COR-L47 (cell line): ENCODE results near the gene ENPP7.
"Not testable (repeated sequence)": the region's sequence is repeated elsewhere in the genome, so short reads cannot be mapped to it uniquely, and the experiment has no call there.

Source experiments
- DNase-seq: peaks from one replicate; lab custom pipeline; 2025; lab: John Stamatoyannopoulos, UW

The ENPP7 gene

DNA sequence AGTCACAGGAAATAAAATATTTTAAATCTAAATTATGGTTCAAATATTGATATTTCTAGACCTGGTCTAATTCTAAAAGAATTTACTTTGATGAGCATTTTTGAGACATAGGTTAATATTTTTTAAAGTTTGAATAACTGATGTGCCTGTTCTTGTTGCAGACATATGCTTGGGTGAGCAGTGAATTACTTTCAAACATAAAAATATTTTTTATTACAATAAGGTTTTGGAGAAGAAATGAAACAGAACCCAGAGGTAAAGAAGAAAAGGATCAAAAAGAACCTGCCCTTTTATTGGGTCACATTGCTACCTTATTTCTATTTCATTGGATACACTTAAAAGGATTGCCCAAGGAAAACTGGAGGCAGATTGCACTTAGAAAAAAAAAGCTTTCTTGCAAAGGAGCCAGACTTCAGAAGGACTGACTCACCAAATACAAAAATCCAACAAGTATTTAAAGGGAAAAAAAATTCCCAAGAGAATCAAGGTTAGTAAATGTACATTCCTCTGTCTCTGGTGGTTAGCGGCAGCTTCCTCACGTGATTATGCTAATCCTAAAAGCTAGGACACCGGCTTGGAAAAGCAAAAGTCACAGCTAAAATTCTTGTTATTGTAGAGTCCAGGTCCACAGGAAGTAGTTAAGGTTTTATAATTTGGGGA, 18.5 kb downstream of the ENPP7 start:
- no peak for DNase-seq

DNA sequence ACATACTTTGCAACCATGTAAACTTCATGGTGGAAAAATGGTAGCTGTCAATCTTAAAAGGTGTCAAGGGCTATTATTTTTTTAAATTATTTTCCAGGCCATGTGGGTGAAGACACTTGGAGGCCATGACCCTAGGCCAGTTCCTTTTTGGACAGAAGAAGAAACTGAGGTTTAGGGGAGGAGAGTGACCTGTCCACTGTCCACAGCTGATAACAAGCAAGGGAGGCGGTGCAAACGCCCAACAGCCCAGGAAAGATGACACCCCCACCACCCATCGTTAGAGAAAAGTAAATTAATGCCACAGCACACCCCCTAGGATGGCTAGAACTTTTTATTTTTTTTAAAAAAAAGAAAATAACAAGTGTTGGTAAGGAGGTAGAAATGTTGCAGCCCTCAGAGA, 19.2 kb downstream of the ENPP7 start:
- no peak for DNase-seq

DNA sequence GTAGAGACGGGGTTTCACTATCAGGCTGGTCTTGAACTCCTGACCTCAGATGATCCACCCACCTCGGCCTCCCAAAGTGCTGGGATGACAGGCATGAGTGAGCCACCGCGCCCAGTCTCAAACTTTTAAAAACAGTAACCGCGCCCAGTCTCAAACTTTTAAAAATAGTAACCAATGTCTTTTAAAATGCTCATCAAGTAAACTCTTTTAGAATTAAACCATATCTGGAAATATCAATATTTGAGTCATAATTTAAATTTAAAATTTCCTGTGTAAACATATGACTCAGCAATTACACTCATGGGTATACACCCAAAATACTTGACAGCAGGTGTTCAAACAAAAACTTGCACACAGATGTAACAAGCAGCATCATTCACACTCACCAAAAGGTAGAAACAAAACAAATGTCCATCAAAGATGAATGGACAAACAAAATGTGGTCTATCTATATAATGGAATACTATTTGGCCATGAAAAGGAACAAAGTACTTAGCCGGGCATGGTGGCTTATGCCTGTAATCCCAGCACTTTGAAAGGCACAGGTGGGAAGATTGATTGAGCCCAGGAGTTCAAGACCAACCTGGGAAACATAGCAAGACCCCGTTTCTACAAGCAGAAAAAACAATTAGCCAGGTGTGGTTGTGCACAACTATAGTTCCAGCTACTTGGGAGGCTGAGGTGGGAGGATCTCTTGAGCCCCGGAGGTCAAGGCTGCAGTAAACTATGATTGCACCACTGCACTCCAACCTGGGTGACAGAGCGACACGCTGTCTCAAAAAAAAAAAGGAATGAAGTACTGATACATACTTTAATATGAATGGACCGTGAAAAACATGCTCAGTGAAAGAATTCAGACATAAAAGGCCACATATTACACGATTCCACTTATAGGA, 20.2 kb downstream of the ENPP7 start:
- no peak for DNase-seq

DNA sequence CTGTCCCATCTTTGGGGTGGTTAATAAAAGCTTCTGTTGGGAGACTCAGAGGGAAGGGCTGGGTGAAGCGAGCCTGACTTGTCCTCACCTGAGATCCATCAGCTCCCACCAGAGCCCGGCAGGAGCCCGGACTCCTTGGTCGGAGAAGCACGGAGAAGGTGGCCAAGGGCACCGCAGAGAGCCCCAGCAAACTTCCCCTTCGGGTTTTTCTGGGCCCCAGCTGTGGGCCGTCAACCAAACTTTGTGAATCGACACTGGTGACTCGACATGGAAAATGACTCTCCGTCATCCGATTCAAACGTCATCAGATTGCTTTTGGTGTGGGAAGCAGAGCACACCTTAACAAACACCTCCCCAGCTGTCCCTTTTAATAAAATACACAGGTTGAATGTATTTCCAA, 21.4 kb downstream of the ENPP7 start:
- no peak for DNase-seq

DNA sequence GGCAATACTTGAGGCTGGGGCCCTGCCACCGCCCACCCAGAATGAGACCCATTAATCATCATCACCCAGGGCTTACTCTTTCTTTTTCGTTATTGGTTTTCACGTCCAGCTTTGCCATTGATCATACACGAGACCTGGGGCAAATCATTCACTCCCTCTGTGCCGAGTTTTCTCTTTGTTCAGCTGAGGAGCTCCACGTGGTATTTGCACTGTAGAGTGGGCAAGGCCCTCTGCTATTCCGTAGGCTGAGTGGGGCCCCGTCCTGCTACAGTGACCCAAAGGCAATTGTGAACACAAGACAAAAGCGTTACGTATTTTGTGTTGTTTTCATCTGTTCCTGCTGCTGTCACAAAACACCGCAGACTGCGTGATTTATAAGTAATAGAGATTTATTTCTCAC, 23.6 kb downstream of the ENPP7 start:
- DNase-seq = no peak

DNA sequence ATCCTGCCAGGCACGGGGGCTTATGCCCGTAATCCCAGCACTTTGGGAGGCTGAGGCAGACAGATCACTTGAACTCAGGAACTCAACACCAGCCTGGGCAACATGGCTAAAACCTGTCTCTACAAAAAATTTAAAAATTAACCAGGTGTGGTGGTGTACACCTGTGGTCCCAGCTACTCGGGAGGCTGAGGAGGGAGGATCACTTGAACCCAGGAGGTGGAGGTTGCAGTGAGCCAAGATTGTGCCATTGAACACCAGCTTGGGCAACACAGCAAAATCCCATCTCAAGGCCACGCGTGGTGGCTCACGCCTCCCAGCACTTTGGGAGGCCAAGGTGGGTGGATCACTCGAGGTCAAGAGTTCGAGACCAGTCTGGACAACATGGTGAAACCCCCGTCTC, 24.2 kb downstream of the ENPP7 start:
- DNase-seq = not testable (repeated sequence)

DNA sequence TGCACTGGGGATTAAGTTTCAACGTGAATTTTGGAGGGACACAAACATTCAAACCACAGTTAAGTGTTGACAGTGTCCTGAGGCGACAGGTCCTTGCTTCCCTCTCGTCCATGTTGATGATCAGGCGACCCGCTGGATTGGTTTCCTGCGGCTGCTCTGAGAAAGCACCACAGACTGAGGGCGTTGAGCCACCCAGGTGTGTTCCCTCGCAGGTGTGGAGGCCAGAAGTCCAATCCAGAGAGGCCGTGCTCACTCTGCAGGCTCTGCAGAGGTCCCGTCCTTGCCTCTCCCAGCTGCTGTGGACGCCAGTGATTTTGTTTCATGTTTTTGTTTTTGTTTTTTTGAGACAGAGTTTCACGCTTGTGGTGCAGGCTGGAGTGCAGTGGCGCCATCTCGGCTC, 24.8 kb downstream of the ENPP7 start:
- no peak for DNase-seq

DNA sequence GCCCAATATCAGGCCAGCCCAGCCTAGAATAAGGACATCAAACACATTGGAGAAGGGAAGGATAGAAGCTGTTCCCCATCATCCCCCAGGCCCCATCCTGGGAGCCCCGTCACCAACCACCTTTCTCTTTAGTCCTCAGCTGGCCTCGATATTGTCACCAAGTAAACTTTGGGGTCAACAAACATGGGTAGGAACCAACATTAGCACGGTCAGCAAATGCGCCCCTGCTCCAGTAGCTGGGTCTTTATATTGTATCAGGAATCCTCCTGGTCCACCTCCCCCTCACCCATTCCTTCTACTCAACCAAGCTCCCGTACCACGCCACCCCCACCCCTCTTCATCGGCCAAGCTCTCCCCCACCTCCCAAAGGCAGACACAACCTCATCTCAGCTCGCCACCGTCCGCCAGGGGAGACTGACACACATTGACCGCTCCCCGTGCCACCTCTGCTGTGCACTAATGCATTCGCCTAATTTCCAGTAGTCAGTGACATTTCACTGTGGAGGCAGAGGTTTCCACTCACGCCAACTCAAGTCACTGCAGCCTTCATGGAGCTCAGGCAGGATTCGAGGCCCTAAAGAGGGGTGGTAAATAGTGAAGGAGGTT, 26.5 kb downstream of the ENPP7 start:
- no peak for DNase-seq

DNA sequence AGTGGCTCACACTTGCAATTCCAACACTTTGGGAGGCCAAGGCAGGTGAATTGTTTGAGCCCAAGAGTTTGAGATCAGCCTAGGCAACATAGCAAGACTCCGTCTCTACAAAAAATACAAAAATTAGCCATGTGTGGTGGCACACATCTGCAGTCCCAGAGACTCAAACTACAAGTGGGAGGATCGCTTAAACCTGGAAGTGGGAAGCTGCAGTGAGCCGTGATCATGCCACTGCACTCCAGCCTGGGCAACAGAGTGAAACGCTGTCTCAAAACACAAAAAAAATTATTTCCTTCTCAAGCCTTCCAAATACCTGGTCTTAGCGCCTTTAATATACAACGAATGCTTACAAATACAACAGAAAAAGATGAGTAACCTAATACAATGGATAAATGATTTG, 27.5 kb downstream of the ENPP7 start:
- no peak for DNase-seq

DNA sequence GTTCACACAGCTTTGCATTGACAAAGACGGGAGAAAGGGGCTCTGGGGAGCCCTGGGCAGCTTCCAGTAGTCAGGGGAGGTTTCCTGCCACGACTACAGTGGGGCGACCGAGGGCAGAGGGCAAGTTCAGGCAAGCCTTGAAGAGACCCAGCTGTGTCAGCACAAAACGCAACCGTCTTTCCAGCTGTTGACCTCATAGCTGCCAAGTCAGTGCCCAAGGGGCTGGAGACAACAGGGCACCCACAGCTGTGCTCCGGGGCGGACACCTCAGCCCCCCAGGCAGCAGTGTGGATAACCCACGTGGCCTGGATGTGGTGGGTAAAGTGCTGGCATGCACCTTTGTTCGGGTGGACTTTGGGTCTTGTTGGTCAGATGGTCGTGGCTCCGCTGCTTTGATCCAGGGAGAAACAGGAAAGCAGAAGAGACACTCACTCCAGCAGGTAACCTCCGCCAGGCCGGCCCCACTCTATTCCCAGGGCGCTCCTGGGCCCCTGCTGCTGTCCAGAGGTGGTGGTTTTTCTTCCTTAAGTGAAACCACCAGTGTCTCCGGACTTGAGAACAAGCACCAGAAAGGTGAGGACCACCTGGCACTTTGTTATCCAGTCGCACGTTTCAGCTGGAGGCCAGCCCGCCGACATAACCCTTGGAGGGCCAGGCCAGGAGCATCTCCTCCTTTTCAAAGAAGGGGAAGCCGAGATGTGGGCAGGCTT, 29.6 kb downstream of the ENPP7 start:
- no peak for DNase-seq

DNA sequence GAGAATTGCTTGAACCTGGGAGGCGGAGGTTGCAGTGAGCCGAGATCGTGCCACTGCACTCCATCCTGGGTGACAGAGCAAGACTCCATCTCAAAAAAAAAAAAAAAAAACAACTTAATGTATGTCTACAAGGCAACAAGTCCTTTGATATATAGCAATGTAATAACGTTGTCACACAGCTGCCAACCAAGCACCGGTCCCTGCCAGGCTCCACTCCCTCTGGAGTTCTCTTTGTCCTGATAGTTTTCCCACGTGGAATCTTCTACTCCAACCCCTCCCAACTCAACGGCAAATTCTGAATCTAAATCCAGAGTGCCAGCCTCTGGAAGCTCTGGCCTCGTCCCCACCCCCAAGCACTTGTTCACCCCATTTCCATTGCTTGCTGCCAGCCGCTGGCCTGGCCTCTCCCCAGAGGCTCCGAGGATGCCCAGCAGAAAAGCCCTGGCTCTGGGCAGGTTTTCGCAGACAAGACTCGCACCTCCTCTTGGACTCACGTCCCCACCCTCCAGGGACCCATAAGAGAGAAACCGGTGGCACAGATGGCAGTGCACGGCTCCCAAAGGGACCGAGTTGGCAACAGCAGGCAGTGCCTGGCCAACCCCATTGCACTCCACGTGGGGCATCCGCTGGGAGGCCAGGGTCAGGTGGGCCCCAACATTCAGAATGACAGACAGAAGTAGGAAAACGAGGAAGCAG, 31.3 kb downstream of the ENPP7 start:
- no peak for DNase-seq

DNA sequence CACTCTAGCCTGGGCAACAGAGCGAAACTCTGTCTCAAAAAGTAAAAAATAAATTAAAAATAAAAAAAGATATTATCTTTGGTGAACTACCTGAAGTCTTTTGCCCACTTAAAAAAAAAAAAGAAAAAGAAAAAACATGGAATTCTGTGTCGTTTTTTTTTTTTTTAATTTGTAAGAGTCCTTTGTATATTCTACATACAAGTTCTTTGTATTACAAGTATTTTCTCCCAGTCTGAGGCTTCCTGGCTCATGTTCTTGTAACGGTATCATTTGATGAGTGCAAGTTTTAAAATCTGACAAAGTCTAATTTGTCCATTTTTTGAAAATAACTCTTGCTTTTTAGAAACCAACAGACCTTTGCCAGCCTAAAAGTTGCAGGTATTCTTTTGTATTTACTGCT, 35.0 kb downstream of the ENPP7 start:
- no peak for DNase-seq

DNA sequence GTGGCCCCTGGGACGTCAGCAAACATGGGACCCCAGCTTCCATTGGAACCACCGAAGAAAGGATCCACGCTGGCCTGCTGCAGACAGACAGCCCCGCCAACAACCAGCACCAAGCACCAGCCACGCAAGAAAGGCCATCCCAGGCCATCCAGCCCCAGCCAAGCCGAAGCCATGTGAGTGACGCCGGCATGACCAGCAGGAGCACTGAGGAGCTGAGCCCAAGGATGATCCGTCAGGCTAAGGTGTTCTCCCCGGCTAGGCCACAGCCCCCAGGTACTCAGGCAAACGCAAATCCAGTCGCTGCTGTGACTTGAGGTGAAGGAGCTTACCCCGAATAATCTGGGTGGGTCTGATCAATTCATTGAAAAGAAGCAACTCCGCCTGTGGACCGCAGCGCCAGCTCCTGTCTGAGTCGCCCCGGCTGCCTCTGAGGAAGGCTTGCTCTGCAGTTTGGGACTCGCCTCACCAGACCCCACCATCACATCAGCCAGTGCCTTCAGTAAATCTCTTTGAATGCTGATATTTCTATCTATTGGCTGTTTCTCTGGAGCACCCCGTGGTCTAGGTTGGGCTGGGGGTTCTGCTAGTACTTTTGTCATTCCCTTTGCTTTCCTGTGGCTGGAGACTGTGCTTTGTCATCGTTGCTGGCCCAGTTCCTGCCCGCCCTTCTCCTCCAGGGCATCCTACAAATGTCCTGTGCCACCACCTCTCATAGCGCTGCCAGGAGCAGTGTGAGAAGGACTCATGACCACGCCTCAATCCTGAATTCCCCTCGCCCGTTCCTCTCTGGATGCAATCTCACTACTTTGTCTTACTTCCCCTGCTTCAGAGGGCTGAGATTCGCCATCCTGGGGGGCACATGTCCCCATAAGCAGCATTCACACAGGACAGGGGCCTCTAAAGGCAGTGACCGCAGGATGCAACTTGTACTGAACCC, 39.1 kb downstream of the ENPP7 start:
- no peak for DNase-seq

DNA sequence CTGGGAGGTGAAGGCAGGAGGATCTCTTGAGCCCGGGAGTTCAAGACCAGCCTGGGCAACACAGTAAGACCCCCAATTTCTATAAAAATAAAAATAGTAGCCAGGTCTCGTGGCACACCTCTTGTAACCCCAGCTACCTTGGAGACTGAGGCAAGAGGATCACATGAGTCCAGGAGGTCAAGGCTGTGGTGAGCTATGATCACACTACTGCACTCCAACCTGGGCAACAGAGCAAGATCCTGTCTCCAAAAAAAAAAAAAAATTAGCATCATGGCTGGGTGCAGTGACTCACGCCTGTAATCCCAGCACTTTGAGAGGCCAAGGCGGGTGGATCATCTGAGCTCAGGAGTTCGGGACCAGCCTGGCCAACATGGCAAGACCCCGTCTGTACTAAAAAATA, 40.5 kb downstream of the ENPP7 start:
- DNase-seq = no peak

DNA sequence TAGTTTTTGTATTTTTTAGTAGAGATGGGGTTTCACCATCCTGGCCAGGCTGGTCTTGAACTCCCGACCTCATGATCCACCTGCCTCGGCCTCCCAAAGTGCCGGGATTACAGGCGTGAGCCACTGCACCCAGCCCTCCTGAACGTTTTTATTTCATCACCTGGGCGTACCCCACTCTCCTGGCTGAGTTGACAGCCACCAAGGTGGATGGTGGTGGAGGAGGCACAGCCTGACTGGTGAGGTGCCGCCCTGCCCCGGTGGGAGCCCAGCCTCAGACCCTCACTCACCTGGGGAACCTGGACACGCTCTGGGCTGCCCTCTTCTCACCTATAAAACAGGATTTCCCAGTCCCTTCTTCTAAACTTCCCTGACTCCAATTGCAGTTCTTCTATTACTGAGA, 42.0 kb downstream of the ENPP7 start:
- DNase-seq = not testable (repeated sequence)

DNA sequence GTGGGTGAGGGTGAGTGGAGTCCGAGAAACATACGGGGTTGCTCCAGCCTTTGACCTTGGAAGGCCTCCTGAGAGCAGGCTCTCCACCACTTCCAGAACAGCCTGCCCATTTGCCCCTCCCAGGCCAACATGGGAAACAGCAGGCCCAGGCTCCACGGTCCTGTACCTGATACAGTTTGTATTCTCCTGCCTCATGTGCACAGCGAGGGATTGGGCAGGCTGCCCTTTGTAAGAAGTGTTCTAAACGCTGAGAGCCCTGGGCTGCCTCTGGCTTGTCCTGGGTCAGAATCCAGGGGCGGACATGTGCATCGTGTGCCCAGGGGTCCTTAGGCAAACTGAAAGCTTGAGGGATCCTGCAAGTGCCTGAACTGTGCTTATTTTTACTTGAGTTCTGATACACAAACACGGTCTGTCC, 43.8 kb downstream of the ENPP7 start:
- no peak for DNase-seq

DNA sequence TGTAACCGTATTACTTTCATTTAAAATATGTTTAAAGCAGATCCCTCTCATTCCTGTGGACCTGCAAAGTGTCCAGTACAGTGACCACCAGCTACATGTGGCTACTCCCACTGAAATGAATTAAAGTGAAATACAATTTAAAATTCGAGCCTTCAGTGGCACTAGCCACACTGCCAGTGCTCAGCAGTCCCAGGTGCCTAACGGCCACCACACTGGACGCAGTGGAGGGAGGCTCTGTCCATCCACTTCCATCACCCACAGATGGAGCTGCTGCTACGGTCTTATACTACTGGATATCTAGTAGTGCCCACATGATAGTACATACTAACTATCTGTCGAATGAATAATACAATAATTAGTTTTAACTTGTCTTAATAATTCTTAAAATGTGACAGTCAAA, 44.9 kb downstream of the ENPP7 start:
- no peak for DNase-seq

DNA sequence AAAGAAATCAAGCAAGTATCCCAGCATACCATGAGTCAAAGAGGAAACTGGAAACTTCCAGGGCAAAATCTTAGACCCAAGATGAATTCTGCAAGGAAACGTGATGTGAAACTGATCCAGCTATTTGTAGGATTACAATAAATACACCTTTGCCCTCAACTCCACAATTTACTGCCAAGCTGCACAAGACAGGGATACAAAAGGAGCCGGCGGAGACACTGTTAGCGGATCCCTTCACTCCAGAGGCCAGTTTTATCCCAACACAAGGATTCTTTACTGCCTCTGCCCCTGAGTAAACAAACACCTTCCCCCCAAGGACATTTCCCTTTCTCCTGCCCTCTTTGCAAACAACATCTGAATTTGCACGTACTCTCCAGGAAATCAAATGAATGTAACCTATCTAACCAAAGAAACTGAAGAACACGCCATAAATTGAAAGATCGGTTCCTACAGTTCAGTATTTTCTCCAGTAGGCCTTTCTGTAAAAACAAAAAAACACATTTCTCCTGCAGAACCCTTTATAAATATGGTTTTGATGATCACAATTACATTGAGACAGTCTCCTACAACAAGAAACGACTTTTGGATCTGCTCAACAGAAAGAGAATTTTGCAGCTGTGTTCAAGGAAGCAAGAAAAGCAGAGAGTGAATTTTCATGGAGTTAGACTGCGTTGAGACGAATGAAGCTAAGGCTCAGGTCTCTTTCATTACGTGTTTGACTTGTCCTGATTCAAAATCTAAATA, 45.8 kb downstream of the ENPP7 start:
- DNase-seq = peak; percentile 35

DNA sequence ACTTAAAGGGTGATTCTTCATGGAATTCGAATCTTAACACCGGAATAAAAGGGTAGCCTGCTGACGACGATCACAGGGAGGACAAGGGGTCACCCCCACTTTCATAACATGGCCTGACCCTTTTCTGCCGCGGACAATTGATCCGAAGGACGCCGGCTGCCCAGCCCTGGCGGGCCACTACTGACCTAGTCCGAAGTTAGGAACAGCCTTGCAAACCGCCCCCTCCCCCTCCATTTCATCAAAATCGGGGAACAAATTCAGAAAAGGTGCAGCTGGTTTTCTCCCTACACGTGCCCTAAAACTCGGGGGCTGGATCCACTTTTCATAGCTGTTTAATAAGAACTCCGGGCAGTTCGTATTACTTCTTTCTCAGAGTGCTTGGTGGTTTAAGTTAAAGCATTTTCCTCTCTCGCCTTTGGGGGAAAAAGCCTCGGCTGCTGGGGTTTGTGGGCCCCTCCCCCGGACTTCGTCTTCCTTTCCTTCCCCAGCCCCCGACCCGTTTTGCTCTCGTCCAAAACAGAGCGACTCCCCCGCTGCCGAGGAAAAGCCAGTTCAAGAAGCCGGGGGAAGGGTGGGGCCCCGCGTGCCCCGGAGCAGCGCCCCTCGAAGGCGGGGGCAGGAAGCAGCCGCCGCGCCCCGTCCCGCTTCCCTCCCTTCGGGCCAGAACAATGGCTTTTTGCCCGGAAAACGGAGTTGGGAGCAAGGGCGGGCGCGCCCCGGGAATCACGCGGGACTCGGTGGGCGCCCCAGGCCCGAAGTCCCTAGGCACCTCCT, 46.6 kb downstream of the ENPP7 start:
- DNase-seq = peak; percentile 82
